Smooth muscle cell of trachea (primary cell): ENCODE results near the gene DLL3. TPM values are rescaled to one million over a fixed set of nuclear protein-coding genes. Genes with fewer than 3 reads are reported as not detected.

Source experiments
- total RNA-seq: library from RNA; depleted of rRNA; stranded (reverse); fragments of >200 nt; gene quantifications from 2 replicates; pipeline ENCODE4 v1.2.1, GENCODE V29; 2014

The DLL3 gene
- under 0.01 and 0.33 TPM in 2 replicates for total RNA-seq

DNA sequence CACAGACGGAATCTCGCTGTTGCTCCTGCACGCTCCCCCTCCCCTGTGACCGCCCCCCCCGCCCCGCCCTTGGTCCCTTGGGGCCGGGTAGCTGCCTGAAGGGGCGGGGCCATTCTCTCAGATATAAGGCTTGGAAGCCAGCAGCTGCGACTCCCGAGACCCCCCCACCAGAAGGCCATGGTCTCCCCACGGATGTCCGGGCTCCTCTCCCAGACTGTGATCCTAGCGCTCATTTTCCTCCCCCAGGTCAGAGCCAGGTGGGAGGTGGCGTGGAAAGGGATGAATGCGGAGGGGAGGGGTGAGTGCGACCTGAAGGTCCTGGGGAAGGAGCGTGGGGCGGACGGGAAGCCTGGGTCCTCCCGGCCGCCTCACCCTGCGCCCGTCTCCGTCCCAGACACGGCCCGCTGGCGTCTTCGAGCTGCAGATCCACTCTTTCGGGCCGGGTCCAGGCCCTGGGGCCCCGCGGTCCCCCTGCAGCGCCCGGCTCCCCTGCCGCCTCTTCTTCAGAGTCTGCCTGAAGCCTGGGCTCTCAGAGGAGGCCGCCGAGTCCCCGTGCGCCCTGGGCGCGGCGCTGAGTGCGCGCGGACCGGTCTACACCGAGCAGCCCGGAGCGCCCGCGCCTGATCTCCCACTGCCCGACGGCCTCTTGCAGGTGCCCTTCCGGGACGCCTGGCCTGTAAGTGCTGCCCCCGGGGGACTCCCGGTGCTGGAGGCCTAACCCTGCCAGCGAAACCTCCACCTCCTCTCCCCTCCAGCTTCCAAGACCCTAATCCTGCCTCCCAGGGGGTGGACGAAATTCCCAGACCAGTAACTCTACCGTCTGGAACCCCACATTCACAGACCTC is at the start of gene DLL3:
DLL3 (plus strand) TSS at position 150 of the 845 bp plus-strand sequence; CDS start at position 178, 28 bp downstream.

GRCh38 chr19:39480337-39481228 is 18.2 kb upstream of the DLL3 start, which contains the start of gene TIMM50:
Gene TIMM50, plus strand, starts transcription at chr19:39480838. Its CDS starts 16 bp downstream, at chr19:39480854.

GRCh38 chr19:39514840-39515550 is 16.2 kb downstream of the DLL3 start, which contains the start of gene SELENOV:
Gene SELENOV, plus strand, starts transcription at chr19:39515139. Its CDS starts 74 bp downstream, at chr19:39515213.

DNA sequence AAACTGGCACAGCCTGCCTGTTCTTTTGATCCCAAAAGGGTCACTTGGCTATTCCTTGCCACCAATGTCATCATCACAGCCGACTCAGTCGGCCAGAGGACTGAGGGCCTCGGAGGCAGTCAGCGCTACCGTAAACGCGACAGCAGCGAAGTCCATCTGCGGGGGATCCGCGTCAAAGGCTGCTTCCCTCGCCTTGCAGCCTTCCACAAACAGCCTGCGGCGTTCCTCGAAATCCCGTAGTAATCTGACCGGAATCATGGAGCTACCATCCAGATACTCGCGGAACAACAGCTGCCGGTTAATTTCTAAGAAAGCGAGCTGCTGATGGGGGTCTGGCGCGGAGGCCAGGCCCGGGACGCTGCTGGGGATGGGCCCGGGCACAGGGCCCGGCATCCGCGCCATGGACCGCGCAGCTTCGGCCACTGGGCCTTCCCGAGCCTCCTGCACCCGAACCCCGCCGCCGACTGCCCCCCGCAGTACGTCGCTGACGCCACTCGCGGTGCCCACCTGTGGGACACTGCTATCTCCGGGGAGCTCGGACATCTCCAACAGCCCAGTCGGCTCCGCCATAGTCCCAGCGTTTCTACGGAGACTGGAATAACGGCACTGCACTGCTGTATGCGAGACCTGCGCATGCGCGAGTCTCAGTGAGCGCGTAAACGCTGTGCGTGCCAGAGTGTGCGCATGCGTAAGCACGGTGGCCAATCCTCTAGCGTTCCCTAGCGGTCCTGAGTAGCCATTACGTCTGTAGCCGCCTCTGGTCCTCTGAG is 33.7 kb downstream of the DLL3 start, which contains the start of gene EID2B:
EID2B (minus strand) TSS at position 620 of the 770 bp plus-strand sequence; CDS start at position 570, 50 bp downstream.

DNA sequence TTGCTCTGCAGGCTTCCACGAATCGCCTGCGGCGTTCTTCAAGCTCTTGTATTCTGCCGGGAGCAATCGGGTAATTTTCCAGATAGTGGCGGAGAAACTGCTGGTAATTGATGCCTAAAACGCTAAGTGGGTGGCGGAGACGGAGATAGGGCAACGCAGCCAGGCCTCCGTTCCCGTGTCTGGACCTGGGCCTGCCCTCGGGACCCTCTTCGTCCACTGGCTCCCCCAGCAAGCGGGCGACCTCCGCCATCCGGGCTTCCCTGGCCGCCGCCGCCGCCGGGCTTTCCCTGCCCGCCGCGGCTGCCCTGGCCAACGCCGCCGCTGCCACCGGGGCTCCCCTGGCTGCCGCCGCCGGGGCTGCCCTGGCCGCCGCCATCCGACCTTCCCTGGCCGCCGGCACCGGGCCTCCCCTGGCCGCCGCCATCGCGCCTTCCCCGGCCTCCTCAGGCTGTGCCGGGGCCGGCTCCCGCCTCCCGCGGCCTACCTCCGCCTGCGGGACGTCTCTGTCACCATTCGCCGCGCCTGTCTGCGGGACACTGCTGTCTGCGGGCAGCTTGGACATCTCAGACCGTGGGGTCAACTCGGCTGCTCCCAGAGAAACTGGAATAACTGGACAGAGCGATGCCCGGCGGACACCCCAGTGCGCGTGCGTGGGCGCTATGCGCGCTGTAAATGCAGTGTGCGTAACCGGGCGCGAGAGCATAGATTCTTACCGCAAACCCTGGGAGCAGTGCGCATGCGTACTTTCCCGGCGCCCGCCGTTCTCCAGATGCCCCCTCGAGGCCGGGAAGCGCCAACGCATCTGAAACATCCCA is 41.0 kb downstream of the DLL3 start, which contains the start of gene EID2:
EID2 (minus strand) TSS at position 644 of the 815 bp plus-strand sequence; CDS start at position 562, 82 bp downstream.

Other genes starting within 250 kb of the DLL3 start
- gene IFNL2, start 230.6 kb upstream of the DLL3 start, total RNA-seq: not detected in 2 replicates
- gene IFNL1, start 202.5 kb upstream of the DLL3 start, total RNA-seq: not detected in 2 replicates
- gene LRFN1, start 178.1 kb upstream of the DLL3 start, total RNA-seq: 0.15 and 0.50 TPM in 2 replicates
- gene GMFG, start 162.9 kb upstream of the DLL3 start, total RNA-seq: not detected in 2 replicates
- 68.4 and 109 TPM in 2 replicates for gene SAMD4B, start 156.5 kb upstream of the DLL3 start, total RNA-seq
- gene PAF1, start 107.8 kb upstream of the DLL3 start, total RNA-seq: 36.2 and 42.3 TPM in 2 replicates
- 17.9 and 34.4 TPM in 2 replicates for gene MED29, start 107.6 kb upstream of the DLL3 start, total RNA-seq
- 7.3 and 8.8 TPM in 2 replicates for gene ZFP36, start 92.1 kb upstream of the DLL3 start, total RNA-seq
- gene PLEKHG2, start 86.3 kb upstream of the DLL3 start, total RNA-seq: 13.1 and 25.5 TPM in 2 replicates
- 127 and 236 TPM in 2 replicates for gene RPS16, start 63.0 kb upstream of the DLL3 start, total RNA-seq
- gene SUPT5H, start 53.4 kb upstream of the DLL3 start, total RNA-seq: 54.5 and 81.5 TPM in 2 replicates
- 70.5 and 72.4 TPM in 2 replicates for gene TIMM50, start 18.1 kb upstream of the DLL3 start, total RNA-seq
- 0.33 TPM in 1 of 2 replicates, not detected in the other for gene SELENOV, start 16.2 kb downstream of the DLL3 start, total RNA-seq
- 2.6 and 3.3 TPM in 2 replicates for gene EID2B, start 33.9 kb downstream of the DLL3 start, total RNA-seq
- 10.8 and 15.2 TPM in 2 replicates for gene EID2, start 41.2 kb downstream of the DLL3 start, total RNA-seq
- not detected in 2 replicates for gene LGALS13, start 103.6 kb downstream of the DLL3 start, total RNA-seq
- not detected in 2 replicates for gene LGALS16, start 157.0 kb downstream of the DLL3 start, total RNA-seq
- gene LGALS14, start 205.5 kb downstream of the DLL3 start, total RNA-seq: not detected in 2 replicates
- not detected in 2 replicates for gene CLC, start 239.1 kb downstream of the DLL3 start, total RNA-seq